HT1080 (cell line): ENCODE results near the gene MEGF6. TPM values are rescaled to one million over a fixed set of nuclear protein-coding genes. Genes with fewer than 3 reads are reported as not detected.
"Not testable (repeated sequence)": the region's sequence is repeated elsewhere in the genome, so short reads cannot be mapped to it uniquely, and the experiment has no call there.

ENCODE experiments used
- DNase-seq: peaks from one replicate; pipeline ENCODE4 v3.0.0-alpha.2; 2015; ENCODE audit warnings: low read depth
- total RNA-seq: library from RNA; depleted of rRNA; stranded (reverse); fragments of >200 nt; shearing (Covaris generic); gene quantifications from 2 replicates; pipeline ENCODE4 v1.2.3, GENCODE V29; 2014

Gene MEGF6
- total RNA-seq, 1 experiment from 2014 or later = 0.92 TPM

DNA sequence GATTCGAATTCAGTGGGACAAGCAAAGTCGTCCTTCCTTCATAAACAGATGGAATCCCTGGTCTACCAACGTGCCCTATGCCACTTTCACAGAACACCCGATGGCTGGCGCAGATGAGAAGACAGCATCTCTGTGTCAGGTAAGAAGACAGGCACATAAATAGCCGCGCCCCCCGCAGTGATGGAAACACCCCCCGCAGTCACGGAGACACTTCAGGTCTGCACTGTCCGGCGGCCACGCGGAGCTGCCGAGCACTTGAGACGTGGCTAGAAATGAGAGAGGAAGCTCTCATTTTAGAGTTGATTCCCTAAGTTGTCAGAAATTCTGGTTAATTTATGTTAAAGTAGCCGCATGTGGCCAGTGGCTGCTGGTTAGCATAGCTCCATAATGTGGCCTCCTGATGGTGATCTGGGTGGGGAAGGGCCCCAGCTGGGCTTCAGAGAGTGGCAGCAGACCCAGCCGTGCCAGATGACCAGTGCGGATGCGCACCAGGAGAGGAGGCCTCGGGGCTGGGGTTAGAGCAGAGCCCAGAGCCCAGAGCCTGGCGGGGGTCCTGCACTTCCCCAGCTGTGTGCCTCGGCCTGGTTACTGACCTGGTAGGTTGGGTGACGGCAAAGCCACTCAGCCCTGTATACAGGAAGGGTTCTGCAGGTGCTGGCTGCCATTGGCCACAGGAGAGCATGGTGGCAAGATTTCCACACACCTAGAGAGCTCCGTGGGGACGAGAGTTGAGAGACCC is 16.4 kb upstream of the MEGF6 start:
- no peak for DNase-seq

DNA sequence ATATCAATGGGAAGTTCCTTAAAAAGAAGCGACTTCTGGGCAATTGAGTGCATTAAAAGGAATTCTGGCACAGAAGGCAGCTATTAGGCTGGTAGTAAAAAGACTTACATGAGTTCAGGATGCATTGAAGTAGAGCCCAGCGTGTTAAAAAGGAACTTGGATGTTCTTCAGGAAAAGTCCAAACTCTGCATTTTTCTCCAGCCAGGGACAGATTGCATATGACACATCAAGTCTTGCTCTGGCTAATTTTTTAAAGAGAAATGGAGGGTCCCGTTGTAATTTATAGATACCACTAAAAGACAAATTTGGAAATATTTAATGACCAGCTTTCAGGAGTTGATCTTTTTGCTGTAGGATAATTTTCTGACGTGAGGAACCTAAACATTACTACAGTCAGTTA is 14.7 kb upstream of the MEGF6 start:
- no peak for DNase-seq

DNA sequence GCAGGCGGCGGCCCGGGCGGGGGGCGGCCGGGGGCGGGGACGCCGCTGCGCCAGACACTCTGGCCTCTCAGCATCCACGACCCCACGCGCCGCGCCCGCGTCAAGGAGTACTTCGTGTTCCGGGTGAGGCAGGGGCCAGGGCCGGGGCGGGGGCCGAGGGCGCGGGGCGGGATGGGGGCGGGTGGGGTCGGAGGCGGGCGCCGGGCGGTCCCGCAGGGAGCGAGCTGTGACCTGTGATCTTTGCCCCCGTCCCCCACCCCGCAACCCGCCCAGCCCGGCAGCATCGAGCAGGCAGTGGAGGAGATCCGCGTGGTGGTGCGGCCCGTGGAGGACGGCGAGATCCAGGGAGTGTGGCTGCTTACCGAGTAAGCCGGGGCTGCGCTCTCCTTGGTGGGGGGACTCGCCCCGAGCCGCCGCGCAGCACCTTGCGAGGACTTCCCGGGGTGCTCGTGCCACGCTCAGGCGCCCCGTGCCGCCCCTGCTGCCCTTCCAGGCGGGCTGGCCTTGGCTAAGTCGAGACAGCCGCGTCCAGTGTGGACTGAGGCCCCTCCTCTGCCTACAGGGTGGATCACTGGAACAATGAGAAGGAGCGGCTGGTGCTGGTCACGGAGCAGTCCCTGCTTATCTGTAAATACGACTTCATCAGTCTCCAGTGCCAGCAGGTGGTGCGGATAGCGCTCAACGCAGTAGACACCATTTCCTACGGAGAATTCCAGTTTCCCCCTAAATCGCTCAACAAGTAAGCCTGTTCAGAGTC is 14.0 kb upstream of the MEGF6 start:
- no peak for DNase-seq

DNA sequence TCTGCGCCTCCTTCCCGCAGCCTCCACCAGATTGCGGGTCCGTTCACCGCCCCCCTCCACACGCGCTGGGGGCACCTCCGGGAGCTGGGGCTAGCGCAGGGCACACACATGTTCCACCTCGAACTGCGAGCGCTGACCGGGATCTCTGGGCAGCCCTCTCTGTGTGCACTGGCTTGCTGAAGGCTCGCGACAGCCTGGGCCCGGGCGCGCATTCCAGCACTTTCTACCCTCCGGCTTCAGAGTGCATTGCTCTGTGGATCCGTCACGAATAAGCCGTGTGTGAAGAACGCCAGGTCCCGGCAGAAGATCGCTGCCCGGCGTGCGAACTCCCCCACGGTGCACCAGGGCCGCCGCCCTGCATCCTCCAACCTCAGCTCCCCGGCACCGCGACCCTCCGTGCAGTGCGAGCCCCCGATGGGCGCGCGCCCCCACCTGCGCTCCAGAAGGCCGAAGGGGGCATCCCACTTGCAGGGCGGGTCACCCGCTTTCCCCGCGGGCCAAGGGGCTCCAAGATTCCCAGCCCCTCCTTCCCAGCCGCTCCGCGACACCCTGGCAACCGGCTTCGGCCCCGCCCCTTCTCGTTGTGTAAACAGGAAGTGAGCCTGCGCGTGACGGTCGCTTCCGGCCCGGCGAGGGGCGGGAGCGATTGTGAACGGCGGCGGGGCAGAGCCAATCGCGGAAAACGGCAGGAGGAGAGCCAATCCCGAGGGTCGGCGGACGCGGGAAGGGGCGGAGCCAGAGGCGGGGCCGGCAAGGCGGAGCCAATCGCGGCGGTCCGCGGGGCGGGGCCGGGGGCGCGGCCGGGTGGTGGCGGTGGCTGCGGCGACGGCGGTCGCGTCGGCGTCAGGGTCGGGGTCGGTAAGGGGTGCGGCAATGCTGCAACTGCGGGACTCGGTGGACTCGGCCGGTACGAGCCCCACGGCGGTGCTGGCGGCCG is 13.2 kb upstream of the MEGF6 start, which contains the start of gene TPRG1L:
Gene TPRG1L (plus strand): TSS at position 816 of the 937 bp plus-strand sequence. CDS start 58 bp downstream, at position 874.
- peak; percentile 93 for DNase-seq

DNA sequence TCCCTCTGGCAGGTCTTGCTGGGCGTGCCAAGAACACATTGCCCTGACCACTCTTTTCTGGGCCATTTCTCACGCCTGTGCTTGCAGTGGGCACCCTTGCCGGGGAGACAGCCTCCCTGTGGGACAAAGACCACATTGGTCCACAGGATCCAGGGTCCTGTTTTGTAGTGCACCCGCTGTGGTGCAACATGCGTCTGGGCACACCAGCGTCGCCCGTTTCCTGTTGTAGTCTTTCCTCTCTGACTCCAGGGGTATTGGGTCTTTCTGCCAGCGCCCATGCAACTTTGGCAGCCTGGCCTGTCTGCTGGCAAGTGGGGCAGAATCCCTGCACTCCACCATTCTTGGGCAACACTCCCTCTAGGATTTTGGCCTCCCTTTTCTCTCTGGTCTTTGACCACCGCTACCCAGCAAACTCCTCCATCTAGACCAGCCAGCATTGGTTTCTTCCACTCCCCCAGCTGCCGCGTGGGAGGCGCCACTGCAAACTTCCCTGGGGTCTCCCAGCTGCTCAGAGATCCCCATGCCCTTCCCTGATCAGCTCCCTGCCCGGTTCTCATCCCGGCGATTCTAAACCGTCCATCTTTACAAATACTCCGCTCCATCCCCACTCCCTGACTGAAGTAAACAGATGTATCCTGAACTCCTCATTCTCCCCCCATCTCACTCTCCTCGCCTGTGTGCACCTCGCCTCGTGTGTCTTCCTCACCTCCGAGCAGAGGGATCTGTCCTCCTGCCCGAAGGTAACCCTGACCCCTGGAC is 12.3 kb upstream of the MEGF6 start:
- DNase-seq = no peak

DNA sequence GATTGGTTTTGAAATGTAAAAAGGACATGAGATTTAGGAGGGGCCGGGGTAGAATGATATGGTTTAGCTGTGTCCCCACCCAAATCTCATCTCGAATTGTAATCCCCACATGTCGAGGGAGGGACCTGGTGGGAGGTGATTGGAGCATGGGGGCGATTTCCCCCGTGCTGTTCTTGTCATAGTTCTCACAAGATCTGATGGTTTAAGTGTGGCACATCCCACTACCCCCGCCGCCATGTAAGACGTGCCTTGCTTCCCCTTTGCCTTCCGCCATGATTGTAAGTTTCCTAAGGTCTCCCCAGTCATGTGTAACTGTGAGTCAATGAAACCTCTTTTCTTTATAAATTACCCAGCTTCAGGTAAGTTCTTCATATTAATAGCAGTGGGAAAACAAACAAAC is 10.8 kb upstream of the MEGF6 start:
- not testable (repeated sequence) for DNase-seq

DNA sequence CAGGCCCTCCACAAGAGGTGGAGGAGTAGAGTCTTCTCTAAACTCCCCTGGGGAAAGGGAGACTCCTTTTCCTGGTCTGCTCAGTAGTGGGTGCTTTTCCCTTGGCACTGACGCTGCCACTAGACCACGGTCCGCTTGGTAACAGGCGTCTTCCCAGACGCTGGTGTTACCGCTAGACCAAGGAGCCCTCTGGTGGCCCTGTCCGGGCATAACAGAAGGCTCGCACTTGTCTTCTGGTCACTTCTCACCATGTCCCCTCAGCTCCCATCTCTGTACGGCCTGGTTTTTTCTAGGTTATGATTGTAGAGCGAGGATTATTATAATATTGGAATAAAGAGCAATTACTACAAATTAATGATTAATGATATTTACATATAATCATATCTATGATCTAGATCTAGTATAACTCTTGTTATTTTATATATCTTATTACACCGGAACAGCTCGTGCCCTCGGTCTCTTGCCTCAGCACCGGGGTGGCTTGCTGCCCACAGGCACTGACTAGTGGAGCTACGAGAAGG is 9.9 kb upstream of the MEGF6 start:
- DNase-seq = peak; percentile 47

DNA sequence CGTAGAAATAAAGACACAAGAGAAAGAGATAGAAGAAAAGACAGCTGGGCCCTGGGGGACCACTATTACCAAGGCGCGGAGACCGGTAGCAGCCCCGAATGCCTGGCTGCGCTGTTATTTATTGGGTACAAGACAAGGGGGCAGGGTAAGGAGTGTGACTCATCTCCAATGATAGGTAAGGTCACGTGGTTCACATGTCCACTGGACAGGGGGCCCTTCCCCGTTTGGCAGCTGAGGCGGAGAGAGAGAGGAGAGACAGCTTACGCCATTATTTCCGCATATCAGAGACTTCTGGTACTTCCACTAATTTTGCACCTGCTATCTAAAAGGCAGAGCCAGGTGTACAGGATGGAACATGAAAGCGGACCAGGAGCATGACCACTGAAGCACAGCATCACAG is 9.4 kb upstream of the MEGF6 start:
- DNase-seq = no peak

DNA sequence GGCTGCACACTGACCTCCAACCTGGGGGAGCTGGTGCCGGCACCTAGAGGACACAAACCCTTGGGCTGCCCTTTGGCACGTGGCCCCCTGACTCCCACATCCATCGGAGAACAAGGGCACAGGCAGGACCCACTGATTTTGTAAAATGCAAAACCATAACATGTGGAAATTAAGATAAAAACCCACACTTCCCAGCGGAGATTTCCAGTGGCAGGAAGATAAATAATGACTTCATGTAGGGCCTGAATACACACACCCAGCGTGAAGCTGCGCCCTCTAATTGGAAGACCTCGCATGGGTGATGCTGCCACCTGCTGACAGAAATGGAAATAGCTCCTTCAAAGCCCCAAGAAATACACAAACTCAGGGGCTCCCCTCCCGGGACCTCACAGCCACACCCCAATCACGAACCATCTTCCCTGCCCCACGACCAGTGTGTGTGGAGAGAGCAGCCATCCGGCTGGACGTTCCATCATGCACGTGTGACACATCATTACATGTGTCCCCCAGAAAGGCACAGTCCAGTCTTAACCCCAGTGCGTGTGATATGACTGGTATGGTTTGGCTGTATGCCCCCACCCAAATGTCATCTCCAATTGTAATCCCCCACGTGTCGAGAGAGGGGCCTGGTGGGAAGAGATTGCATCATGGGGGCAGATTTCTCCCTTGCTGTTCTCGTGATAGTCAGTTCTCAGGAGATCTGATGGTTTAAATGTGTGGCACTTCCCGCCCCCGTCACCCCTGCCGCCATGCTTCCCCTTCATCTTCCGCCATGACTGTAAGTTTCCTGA is 7.8 kb upstream of the MEGF6 start:
- peak; percentile 55 for DNase-seq

DNA sequence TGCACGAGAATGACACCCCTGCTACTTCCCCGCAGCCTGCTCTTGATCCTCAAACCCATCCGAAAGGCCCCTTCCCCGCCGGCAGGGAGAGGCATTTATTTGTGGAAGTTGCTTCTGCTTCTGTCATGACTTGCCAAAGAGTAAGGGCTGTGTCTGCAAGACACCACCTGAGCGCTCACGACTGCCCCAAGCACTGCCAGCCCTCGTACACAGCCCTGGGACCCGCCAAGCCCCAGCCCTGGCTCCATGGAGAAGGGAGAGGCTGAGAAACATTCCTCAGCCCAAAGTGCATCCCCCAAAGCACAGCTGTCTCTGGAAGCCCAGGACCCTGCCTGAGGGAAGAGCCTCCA is 7.2 kb upstream of the MEGF6 start:
- DNase-seq = no peak

DNA sequence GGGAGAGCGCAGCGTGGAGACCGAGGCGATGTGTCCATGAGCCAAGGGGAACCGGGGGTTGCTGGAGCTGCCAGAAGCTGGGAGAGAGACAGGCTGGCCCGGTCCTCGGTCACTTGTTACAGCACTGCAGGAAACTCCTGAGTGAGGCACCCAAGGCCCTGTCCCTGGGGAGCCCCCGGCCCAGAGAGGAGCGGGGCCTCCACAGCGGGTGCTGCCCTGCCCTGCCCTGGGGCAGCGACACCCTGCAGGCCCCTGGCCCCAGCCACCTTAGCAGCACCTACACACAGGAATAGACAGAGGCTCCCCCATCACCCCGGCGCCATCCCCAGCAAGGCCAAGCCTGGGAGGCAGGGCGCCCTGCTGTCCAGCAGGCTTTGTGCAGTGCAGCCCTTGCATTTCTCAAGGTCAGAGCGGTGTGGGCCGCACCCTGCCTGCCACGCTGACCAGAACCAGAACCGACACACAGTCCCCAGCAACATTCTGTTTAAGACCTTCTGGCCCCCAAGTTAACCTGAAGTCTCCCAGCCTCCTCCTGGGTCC is 6.6 kb upstream of the MEGF6 start:
- no peak for DNase-seq

DNA sequence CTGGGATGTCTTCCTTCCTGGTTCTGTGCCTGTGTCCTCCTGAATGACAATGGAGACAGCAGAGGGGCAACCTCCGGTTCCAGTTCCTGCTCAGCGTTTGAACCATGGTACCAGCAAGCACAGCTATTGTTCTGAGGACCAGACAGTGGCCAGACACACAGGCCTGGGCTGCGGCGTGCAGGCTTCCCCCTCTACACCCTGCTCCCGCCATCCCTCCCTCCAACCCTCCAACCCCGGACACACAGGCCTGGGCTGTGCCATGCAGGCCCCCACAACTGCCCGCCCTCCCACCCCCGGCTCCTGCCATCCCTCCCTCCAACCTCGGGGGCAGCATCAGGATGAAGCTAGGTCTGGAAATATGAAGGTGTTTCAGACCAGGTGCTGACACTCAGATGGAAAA is 5.6 kb upstream of the MEGF6 start:
- no peak for DNase-seq

DNA sequence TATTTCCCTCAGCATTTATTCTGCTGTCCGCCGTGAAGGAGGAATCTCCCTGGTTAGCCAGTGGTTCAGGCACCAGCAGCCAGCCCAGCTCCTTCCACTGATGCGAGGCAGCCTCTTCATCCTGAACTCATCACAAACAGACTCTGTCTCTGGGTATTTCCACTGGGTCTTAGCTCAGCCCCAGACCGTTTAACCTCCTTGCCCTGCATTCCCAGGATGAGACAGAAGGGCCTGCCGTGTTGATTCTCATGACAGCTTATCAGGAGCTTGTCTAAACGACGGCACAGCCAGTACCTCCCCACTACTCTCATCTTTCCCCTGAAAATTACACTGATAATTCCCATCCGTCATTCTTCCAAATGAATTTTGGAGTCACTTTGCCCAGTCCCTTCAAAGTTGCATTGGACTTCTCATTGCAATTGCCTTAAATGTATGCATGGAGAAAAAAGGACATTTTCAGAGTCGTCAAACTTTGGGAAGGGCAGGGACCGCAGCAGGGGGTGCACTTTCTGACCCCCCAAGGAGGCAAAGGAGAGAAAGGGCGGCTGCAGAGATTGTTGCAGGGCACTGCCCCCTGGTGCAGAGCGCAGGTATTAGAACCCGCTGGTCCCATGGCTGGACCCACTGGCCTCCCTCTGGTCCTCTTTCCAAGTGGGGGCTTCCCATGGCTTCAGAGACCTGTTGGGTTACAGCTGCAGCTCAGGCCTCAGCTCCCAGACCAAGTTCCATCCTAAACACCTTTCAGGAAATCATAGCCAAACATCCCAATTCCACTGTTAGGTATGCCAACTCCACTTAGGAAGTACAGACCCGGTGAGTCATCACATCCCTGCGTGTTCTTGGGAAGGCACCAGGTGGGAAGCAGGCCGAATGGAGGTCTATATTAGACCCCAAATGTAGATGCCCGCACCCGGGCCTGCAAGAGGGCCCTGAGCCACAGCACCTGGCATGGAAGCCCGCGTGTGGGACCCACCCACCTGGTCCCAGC is 3.7 kb upstream of the MEGF6 start:
- DNase-seq = no peak

DNA sequence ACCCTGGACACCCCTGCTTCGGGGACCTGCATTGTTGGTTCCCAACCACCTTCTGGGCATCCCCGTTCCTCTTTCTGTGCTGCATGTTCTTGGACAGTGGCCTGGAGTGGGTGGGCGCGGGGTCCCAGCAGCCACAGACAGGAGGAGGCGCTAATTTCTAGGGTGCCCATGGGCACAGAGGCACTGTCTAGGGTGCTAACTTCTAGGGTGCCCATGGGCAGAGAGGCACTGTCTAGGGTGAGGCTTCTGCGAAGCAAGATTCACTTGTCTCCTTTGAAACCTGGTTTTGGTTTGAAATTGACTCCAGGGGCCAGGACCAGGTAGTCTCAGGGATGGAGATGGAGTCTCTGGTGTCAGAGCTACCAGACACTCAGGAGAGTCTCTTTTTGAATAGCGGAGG is 815 bp upstream of the MEGF6 start:
- DNase-seq = no peak

DNA sequence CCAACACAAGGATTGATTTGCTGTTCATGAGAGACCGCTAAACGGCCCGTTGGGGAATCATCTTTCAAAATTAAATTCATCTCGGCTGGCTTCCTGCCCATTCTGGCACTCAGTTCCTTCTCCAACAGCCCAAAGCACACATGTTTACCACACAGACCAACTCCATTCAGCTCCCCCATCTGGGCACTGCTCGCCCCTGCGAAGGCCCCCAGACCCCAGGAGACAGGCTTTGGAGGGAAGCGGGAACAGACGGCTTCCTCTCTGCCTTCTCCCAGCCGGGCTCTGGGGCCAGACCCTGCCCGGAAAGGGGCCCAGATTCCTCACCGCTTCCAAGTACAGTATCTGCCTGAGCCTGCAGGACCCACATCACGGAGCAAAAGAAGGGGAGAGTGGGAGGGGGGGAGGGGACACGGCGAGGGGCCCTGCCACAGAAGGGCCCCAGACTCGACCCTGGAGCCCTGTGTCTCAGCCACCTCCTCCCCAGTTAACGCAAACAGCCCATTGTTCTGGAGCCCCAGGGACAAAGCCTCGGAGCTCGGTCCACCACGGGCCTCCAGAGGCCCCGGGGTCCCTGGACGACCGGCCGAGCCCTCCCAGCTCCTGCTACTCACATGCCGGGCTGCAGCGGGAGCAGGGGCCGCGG is 660 bp downstream of the MEGF6 start:
- DNase-seq = no peak

DNA sequence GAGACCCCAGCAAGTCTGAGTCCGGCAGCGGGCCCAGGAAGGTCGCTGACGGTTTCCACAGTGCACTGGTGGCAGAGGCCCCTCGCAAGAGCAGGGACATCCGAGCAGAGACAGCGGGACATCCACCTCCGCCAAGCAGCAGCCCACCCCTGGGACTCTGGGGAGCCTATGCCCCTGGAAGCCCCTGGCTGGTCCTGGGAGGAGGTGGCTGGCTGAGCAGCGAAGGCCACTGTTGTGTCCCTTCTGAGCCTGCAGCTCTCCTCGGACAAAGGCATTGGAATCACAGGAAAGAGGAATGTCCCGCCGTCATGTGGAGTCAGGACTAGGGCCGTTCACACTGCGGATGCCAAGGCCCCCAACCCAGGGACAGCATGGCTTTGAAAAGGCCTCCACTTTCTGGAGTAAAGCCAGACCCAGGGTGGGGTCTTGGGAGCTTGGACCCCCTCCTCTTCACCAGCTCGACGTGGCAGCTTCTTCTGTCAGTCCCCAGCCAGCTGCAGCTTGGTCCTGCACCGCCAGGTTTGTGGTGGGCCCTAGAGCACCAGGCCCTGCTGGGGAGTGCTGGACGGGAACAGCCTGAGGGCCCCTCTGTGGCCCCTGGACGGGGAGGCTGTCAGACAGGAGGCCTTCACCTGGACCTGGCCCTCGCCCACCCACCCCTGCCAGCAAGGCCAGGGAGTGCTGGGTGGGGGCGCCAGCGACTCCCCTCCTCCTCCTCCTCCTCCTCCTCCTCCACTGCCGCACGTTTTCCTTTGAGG is 1.4 kb downstream of the MEGF6 start:
- no peak for DNase-seq
